IMR-90 (cell line): ENCODE results near the gene APBB1IP. TPM values are rescaled to one million over a fixed set of nuclear protein-coding genes. Genes with fewer than 3 reads are reported as not detected.

Experiments used
- ATAC-seq: fragments of 200-7000 bp; cut with Tn5 transposase; 2 replicates; pipeline ENCODE4 v1.9.1; 2020; ENCODE audit warnings: low read depth, mild to moderate bottlenecking, moderate library complexity
- BruUV-seq: library from RNA; stranded (reverse); fragments of 400-500 nt; replicated peaks from 2 replicates; lab custom pipeline; 2021; lab: Mats Ljungman, UMichigan
- CTCF ChIA-PET: fragments of 300-600 bp; formaldehyde crosslinking; extraction: SDS; loops from one replicate; lab custom pipeline; 2021; ENCODE audit warnings: antibody characterized with exemption; lab: Yijun Ruan, JAX
- POLR2A ChIA-PET: fragments of 300-600 bp; sonication (Branson Sonifier 250); formaldehyde crosslinking; loops from one replicate; lab custom pipeline; 2022; ENCODE audit warnings: antibody characterized with exemption; ENCODE audit not compliant: unreplicated experiment; lab: Charles Lee
- DNase-seq: peaks from one replicate; pipeline ENCODE4 v3.0.0; 2013
- H2AFZ ChIP-seq: replicated peaks from 2 replicates; pipeline ENCODE3; 2013; ENCODE audit warnings: low read length, mild to moderate bottlenecking; ENCODE audit not compliant: poor library complexity
- H2AK5ac ChIP-seq: 2 replicates; pipeline ENCODE4 v1.6.1; 2013; ENCODE audit warnings: low read depth, low read length, inconsistent platforms
- H2AK9ac ChIP-seq: replicated peaks from 2 replicates; pipeline ENCODE3; 2013; ENCODE audit warnings: mild to moderate bottlenecking, low read depth, low read length, moderate library complexity; ENCODE audit not compliant: poor library complexity
- H2BK120ac ChIP-seq: 2 replicates; pipeline ENCODE4 v1.6.1; 2013; ENCODE audit warnings: low read depth, low read length, inconsistent platforms
- H2BK15ac ChIP-seq: 3 replicates; pipeline ENCODE4 v1.6.1; 2013; ENCODE audit warnings: low read depth, low read length, inconsistent platforms
- H2BK20ac ChIP-seq: 2 replicates; pipeline ENCODE4 v1.6.1; 2013; ENCODE audit warnings: low read depth, mild to moderate bottlenecking, inconsistent platforms, low read length, moderate library complexity
- H2BK5ac ChIP-seq: 2 replicates; pipeline ENCODE4 v1.6.1; 2013; ENCODE audit warnings: mild to moderate bottlenecking, low read depth, low read length, inconsistent platforms; ENCODE audit not compliant: poor library complexity, severe bottlenecking
- H3K14ac ChIP-seq: replicated peaks from 2 replicates; pipeline ENCODE4 v1.6.1; 2013; ENCODE audit warnings: low read depth, low read length, inconsistent platforms
- H3K18ac ChIP-seq: 2 replicates; pipeline ENCODE4 v1.6.1; 2013; ENCODE audit warnings: low read depth, low read length, control low read depth
- H3K23ac ChIP-seq: 2 replicates; pipeline ENCODE4 v1.6.1; 2013; ENCODE audit warnings: low read depth, low read length, inconsistent platforms
- H3K27ac ChIP-seq: 2 replicates; pipeline ENCODE4 v1.5.1; 2013; ENCODE audit warnings: mild to moderate bottlenecking, control low read depth, low read length; ENCODE audit not compliant: insufficient read depth
- H3K27me3 ChIP-seq: 2 replicates; pipeline ENCODE4 v1.6.1; 2013; ENCODE audit warnings: low read length; ENCODE audit not compliant: control insufficient read depth, insufficient read depth
- H3K36me3 ChIP-seq: 2 replicates; pipeline ENCODE4 v1.6.1; 2013; ENCODE audit warnings: low read length, mixed read lengths; ENCODE audit not compliant: control insufficient read depth, insufficient read depth
- H3K4ac ChIP-seq: 2 replicates; pipeline ENCODE4 v1.6.1; 2013; ENCODE audit warnings: low read depth, low read length, inconsistent platforms
- H3K4me1 ChIP-seq: 2 replicates; pipeline ENCODE4 v1.6.1; 2013; ENCODE audit warnings: low read length, mixed read lengths; ENCODE audit not compliant: control insufficient read depth, insufficient read depth
- H3K4me2 ChIP-seq: 2 replicates; pipeline ENCODE4 v1.6.1; 2013; ENCODE audit warnings: low read depth, mild to moderate bottlenecking, control low read depth, low read length, moderate library complexity
- H3K4me3 ChIP-seq: 2 replicates; pipeline ENCODE4 v1.5.1; 2013; ENCODE audit warnings: low read depth, mild to moderate bottlenecking, control low read depth, low read length, moderate library complexity; ENCODE audit not compliant: insufficient read depth
- H3K56ac ChIP-seq: 2 replicates; pipeline ENCODE4 v1.6.1; 2013; ENCODE audit warnings: low read length, inconsistent platforms; ENCODE audit not compliant: insufficient read depth; ENCODE audit errors: extremely low read depth
- H3K79me1 ChIP-seq, 2 experiments: 2 replicates each; pipeline ENCODE4 v1.6.1; 2013; ENCODE audit warnings: low read length in 2 of 2, inconsistent platforms in 1 of 2, low read depth in 1 of 2
- H3K9ac ChIP-seq: 2 replicates; pipeline ENCODE4 v1.6.1; 2013; ENCODE audit warnings: low read depth, low read length, control low read depth
- H3K9me1 ChIP-seq: 2 replicates; pipeline ENCODE4 v1.6.1; 2013; ENCODE audit warnings: low read length, inconsistent platforms; ENCODE audit not compliant: insufficient read depth
- H3K9me3 ChIP-seq: 2 replicates; pipeline ENCODE4 v1.6.1; 2013; ENCODE audit warnings: low read length; ENCODE audit not compliant: control insufficient read depth, insufficient read depth
- H4K20me1 ChIP-seq: 2 replicates; pipeline ENCODE4 v1.6.1; 2013; ENCODE audit warnings: low read length, inconsistent platforms; ENCODE audit not compliant: insufficient read depth
- H4K5ac ChIP-seq: 2 replicates; pipeline ENCODE4 v1.6.1; 2013; ENCODE audit warnings: mild to moderate bottlenecking, low read depth, low read length, control low read depth
- H4K8ac ChIP-seq, 2 experiments: 2 replicates each; pipeline ENCODE4 v1.6.1; 2013; ENCODE audit warnings: low read depth in 2 of 2, low read length in 2 of 2, control low read depth in 1 of 2, inconsistent platforms in 1 of 2
- H4K91ac ChIP-seq: 2 replicates; pipeline ENCODE4 v1.6.1; 2013; ENCODE audit warnings: low read depth, low read length, inconsistent platforms; ENCODE audit not compliant: insufficient read depth
- BHLHE40 ChIP-seq: fragments of 150-350 bp; IDR thresholded peaks from 2 replicates; pipeline ENCODE4 v1.6.1; 2016; ENCODE audit warnings: mild to moderate bottlenecking, low read depth, low read length
- WGBS, 2 experiments: methylation state at CpG; one replicate each; pipeline versions ENCODE4 v1.1.5 to v1.1.7; 2013; ENCODE audit warnings: missing lambda C conversion rate in 2 of 2; ENCODE audit not compliant: insufficient read length in 1 of 2; ENCODE audit errors: extremely low coverage in 2 of 2; 5-methylcytosine and 5-hydroxymethylcytosine counted together
- dilution Hi-C: fragments of 300-500 bp; cut with HindIII; formaldehyde crosslinking; loops from one replicate; pipeline ENCODE4 v1.14.3; 2018; ENCODE audit warnings: low sequenced_read_pairs; ENCODE audit not compliant: unreplicated experiment
- in situ Hi-C: fragments of 300-500 bp; cut with MboI; formaldehyde crosslinking; loops from 3 replicates; pipeline ENCODE4 v1.14.3; 2019; ENCODE audit warnings: low sequenced_read_pairs, inconsistent platforms, mixed read lengths
- intact Hi-C: fragments of 100-400 bp; cut with micrococcal nuclease; formaldehyde crosslinking; loops from 2 replicates; pipeline ENCODE4 v1.10.0; 2022
- polyA plus RNA-seq, 3 experiments: library from polyadenylated mRNA; depleted of rRNA; stranded (reverse); fragments of >200 nt; gene quantifications; 2 replicates each; pipeline ENCODE4 v1.2.3, GENCODE V29; 2012; ENCODE audit warnings: low replicate concordance in 1 of 3
- total RNA-seq: library from RNA; depleted of rRNA; stranded (reverse); fragments of >200 nt; gene quantifications from 2 replicates; pipeline ENCODE4 v1.2.3, GENCODE V29; 2012

The APBB1IP gene
- total and polyA plus RNA-seq, 2 of the 4 experiments (the other 2 are of a cell fraction) = not detected

DNA sequence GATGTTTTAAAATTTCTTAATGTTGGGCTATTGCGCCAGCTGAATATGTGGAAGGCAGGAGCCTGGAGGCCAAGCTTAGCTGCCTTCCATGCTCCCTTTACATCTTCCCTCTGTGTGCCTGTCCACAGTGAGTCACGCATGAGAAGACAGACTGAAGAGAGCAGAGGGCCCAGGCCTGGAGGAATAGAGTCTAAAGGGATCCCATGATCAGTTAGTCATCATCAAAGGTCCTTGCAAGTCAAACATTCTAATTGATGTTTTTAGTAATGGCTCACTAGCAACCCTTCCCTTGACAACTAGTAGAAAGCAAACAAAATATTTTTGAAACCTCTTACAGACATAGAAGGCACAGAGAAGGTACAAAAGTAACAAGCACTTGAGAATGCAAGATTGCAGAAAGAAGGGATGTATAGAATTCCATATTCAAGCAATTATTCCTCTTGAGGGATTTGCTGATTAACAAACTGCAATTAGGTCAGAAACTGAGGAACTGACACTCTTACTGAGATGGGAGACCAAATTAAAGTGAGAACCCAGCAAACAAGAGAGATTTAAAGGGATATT is 30.7 kb upstream of the APBB1IP start:
- Histone ChIP-seq H3K9me1 (no peaks in the 10 kb centered on the region), H2AK5ac (no peak overlapping the region), H3K4ac (no peak overlapping the region), H3K27ac (no peak overlapping the region), H2BK15ac (no peak overlapping the region), H3K18ac (no peak overlapping the region), H3K14ac (no peak overlapping the region), H3K4me1 (no peaks in the 10 kb centered on the region), H4K91ac (no peak overlapping the region), H2AFZ (no peak overlapping the region), H3K9ac (no peak overlapping the region), H3K27me3 (no peaks in the 10 kb centered on the region), H3K9me3 (peaks cover 13% of the 10 kb centered on the region; the same call in 1 of the 2 replicates), H2BK5ac (no peak overlapping the region), H3K4me3 (no peak overlapping the region), H2BK120ac (no peak overlapping the region), H3K79me1 (no peaks in the 10 kb centered on the region), H3K23ac (no peak overlapping the region), H4K20me1 (no peaks in the 10 kb centered on the region), H2AK9ac (no peak overlapping the region), H4K5ac (no peak overlapping the region), H3K36me3 (no peaks in the 10 kb centered on the region), H4K8ac (no peak overlapping the region), H2BK20ac (no peak overlapping the region), H3K56ac (no peak overlapping the region), H3K4me2 (no peak overlapping the region)
- TF ChIP-seq BHLHE40 = no peak
- in situ Hi-C loops (no loop called here), dilution Hi-C loops (no loop called here), intact Hi-C loops (no loop called here)
- ChIA-PET CTCF (interaction anchor here (0.6 kb wide), 2 partner anchors 17 to 23 kb away, joined by 3 to 6 read pairs; no protein-coding TSS in a partner anchor), POLR2A (no interaction called here)
- BruUV-seq = no TSS peak
- WGBS, 2 experiments = no CpG with 5 or more reads among the region's 2 CpGs
- DNase-seq (no peak), ATAC-seq (no peak)
